ELF-1 (cell line): ENCODE measurements around the gene YAP1.
"Not testable (repeated sequence)": the region's sequence is repeated elsewhere in the genome, so short reads cannot be mapped to it uniquely, and the experiment has no call there.

Experiments used
- DNase-seq: peaks from one replicate; pipeline ENCODE4 v3.0.0-alpha.2; 2016; ENCODE audit warnings: low read depth, low spot score

YAP1 gene

GRCh38 chr11:102239448-102239847 lies 129.2 kb downstream of the YAP1 start:
- DNase-seq: no peak

GRCh38 chr11:102239911-102240310 lies 129.7 kb downstream of the YAP1 start:
- DNase-seq: no peak

GRCh38 chr11:102240502-102240901 lies 130.3 kb downstream of the YAP1 start:
- no peak for DNase-seq

DNA sequence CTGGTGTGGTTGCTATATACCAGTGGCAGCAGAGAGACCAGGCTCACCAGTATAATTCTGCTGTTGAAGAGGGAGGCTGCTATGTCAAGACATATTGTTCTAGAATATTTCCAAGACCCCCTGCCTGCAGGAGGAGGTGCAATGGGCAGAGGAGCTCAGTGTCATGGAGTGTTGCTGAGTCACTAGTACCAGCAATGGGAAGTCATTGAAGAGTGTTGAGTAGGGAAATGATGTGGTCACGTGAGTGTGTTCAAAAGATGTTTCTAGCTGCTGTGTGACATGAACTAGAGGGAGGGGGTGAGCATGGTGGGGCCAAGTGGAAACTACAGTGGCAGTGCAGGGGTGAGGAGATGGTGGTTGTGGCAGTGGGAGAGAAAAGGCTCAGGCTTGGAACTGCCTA lies 130.8 kb downstream of the YAP1 start:
- no peak for DNase-seq

DNA sequence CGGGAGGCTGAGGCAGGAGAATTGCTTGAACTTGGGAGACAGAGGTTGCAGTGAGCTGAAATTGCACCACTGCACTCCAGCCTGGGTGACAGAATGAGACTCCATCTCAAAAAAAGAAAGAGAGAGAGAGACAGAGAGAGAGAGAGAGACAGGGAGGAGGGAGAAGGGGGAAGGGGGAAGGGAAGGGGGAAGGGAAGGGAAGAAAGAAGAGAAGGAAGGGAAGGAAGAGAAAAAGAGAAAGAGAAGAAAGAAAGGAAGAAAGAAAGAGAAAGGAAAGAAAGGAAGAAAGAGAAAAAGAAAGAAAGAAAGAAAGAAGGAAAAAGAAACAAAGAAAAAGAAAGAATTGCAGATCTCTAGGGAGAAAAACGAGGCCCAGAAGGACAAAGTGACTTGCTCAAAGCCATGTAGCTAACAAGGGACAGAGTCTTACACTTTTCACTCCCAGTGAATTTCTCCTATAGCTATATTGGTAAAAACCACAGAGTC lies 133.2 kb downstream of the YAP1 start:
- DNase-seq: no peak

- peak; percentile 41 for DNase-seq
Observed at GRCh38 chr11:102244681-102245409, 134.6 kb downstream of the YAP1 start.

- DNase-seq: no peak
Observed at GRCh38 chr11:102251423-102251822, 141.2 kb downstream of the YAP1 start.

DNA sequence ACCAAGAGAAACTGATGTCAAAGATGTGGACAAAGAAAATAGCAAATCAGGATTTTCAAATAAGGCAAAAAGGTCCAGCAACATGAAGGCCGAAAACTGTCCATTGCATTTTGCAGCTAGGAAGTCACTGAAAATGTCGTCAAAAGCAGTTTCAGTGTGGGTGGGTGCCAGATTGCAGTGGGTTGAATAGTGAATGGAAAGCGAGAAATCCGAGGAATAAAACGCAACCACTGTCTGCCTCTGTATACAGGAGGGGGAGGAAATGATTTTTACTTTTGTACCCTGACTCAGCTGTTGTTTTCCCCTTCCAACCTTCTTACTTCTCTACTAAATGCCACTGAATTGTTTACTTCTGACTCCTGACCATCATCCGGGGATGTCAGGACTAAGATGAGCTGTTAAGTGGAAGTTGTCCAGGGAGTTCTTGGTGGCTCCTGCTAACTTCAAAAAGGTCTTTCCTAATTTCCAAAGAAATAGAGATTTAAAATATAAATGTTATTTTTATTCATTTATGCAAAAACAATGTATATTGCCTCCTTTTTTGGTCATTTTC lies 142.2 kb downstream of the YAP1 start:
- no peak for DNase-seq

DNA sequence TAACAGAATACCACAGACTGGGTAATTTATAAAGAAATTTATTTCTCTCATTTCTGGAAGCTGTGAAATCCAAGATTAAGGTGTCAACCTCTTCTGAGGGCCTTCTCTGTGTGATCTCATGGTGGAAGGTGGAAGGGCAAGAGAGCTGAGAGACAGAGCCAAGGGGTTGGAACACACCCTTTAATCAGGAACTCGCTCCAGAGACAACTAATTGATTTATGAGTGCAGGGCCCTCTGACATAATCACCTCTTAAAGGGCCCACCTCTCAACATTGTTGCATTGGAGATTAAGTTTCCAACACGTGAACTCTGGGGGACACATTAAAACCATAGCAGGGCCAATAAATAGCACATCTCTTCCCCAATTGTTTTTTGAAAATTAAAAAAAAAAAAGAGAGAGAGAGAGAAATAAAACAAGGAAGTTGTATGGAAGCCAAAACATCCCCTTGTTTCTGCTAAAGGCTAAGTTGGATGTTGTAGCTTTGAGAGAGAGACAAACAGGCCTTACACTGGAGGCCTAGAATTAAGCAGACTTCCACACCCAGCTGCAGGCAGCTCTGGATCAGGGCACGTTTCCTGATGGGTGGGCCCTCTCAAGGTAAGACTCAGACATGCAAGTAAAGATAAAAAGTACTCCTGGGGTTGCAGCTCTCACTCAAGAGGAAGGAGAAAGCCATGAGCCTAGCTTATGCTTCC lies 142.9 kb downstream of the YAP1 start:
- peak; percentile 44 for DNase-seq

DNA sequence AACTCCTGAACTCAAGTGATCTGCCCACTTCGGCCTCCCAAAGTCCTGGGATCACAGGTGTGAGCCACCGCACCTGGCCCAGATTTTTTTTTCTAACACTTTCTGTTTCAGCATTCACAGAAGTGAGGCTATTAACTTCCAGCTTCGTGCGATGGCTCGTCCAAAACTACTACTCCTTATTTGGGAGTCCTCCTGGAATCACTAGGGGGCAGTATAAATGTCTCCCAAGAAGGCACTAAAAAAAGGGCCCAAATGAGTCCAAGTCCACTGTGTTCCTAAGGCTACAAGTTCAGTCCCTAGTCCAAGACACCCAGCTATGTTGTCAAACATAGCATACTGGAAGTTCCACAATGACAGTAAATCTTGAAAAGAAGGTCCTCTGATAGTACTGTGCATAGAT lies 143.8 kb downstream of the YAP1 start:
- peak; percentile 42 for DNase-seq

- peak; percentile 50 for DNase-seq
Observed at GRCh38 chr11:102256251-102256650, 146.0 kb downstream of the YAP1 start.

- no peak for DNase-seq
Observed at GRCh38 chr11:102260241-102260640, 150.0 kb downstream of the YAP1 start.

- DNase-seq: no peak
Observed at GRCh38 chr11:102263379-102264003, 153.2 kb downstream of the YAP1 start.

DNA sequence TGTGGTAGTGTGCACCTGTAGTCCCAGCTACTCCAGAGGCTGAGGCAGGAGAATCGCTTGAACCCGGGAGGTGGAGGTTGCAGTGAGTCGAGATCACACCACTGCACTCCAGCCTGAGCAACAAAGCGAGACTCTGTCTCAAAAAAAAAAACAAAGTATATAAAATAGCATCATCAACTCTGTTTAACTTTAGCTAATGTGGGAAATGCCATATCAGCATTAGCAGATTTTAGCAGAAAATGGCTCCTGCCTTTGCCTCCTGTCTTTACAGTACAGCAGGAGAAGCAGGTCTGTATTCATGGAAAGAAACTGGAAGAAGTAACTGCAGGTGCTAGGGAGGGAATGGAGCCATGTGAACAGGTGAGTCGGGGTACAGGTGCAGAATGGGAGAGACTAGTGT lies 154.5 kb downstream of the YAP1 start:
- DNase-seq: not testable (repeated sequence)

DNA sequence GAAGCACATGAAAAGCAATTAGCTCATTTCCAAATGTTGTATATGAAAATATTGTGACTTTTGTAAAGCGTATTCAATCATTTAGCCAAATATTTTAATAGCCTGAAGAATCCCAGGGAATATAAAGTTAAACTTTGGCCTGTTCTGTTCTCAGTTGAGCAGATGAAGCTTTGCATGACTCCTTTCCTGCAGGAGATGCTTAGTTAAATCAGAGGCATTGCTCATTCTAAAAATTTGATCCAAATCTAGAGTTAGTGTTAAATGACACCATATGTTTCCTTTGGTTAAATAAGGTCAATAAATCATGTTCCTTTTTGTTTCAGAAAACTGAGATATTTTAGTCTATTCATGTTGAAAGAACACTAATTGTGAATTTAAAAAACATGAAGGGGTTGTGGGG lies 155.9 kb downstream of the YAP1 start:
- no peak for DNase-seq

GRCh38 chr11:102267609-102268008 lies 157.4 kb downstream of the YAP1 start:
- DNase-seq: no peak

DNA sequence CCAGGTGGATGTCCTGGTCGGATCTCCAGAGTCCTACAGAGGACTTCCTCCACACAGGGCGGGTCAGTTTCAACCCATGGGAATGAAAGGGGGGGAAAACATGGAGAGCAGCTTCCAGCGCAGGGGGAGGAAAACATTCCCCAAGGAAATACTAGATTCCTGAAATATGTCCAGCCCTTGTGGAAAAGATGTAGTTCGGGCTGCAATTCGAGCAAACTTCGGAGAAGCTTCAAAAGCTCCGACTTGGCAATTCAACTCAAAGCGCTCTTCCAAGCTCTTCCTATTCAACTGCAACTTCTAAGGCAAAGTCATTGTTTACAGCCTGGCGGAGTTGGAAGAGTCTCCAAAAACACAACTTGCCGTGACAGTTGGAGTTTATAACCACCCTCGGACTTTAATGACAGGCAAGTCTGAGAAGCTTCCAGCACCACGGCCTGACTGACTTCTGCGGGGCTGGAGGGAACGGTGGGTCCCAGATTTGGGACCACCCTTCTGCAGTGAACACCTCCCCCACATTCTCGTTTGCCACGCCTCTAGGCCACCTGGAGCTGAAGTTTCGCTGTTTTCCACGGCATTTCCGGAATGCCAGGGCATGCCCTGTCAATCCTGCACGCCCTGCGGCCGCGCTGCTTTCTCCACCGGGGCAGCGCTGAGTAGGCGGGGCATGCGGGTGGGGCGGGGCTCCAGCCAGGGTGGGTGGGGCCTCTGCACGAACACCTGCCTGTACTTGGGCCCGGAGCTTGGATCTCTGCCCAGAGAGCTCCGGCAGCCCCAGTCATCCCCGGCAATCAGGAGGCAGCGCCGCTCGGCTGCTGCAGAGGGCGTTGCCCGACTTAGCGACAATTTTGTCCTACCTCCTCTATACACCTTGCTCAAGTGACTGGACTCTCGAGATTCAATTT lies 158.1 kb downstream of the YAP1 start:
- peak; percentile 92 for DNase-seq

- DNase-seq: no peak
Observed at GRCh38 chr11:102268985-102269470, 158.8 kb downstream of the YAP1 start.

DNA sequence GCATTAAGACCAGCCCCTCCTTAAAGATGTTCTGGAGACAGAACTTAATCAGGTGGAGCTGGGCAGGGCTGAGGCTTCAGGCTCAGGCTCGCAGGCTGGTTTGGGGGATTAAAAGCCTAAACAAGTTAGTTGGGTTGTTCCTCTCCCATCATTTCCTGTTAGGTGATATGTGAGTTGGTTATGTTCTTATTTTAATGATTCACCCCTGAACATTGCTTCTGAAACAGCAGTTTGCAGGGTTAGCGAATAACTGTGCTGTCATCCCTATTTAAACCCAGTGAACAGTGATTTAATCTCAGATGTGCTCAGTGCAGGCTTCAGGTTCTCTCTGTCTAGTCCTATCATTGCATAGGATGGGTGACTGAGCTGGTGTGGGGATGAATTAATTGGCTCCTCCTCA lies 159.7 kb downstream of the YAP1 start:
- no peak for DNase-seq

GRCh38 chr11:102272047-102272824 lies 162.0 kb downstream of the YAP1 start:
- no peak for DNase-seq
